GM10847 (cell line): ENCODE results near the gene EYS.

Experiments used
- POLR2A ChIP-seq: IDR thresholded peaks from 2 replicates; pipeline ENCODE4 v1.6.1; 2011; ENCODE audit not compliant: insufficient read length; ENCODE audit errors: extremely low read depth

Gene EYS

DNA sequence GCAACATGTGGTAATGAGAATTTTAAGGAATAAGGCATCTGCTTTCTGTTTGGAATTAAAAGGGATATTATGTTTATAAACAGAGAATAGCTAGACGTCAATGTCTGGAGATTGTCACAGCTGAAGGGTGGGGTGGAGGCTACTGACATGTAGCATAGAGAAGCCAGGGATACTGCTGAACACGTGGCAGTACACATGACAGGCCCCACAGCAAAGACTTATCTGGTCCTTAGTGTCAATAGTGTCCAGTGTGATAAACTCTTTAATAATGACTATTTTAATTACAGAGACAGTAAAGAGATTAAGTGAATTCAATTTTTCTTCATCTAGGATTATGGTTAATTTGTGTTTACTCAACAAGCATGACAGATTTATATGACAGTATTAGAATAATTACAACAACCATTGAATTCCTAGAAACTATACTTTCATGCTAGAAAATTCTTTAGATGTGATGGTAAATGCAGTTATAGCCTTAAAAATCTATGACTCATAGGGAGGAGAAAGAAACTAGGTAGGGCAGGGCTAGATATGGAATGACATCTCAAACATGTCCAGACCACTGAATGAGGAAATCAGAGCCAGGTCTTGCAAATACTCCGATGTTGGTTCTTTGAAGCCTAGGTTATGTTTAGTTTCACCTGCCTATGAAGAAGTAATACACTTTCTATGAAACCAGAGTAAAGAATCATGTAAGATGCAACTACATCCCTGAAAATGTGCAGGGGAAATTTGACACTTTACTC, 1671.9 kb downstream of the EYS start:
- no peak for TF ChIP-seq POLR2A

DNA sequence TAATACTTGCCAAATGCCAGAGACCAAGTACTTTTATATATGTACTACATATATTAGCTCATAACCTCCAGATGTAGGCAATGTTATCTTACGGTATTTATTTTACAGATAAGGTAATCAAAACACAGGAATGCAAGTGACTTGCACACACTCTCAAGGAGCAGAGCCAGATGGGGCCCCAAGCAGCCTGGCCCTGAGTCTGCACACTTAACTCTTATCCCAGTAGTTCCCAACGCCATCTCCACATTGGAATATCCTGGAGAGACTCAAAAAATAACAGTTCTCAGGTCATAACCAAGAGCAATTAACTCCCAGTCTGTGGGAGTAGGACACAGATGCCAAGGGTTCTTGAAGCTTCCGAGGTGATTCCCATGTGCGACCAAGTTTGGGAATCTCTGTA, 1672.7 kb downstream of the EYS start:
- TF ChIP-seq POLR2A, result no peak

DNA sequence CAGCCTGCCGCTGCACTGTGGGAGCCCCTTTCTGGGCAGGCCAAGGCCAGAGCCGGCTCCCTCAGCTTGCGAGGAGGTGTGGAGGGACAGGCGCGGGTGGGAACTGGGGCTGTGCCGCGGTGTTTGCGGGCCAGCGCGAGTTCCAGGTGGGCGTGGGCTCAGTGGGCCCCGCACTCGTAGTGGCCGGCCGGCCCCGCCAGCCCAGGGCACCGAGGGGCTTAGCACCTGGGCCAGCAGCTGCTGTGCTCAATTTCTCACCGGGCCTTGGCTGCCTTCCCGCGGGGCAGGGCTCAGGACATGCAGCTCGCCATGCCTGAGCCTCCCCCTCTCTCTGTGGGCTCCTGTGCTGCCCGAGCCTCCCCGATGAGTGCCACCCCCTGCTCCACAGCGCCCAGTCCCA, 1683.3 kb downstream of the EYS start:
- TF ChIP-seq POLR2A, result no peak

DNA sequence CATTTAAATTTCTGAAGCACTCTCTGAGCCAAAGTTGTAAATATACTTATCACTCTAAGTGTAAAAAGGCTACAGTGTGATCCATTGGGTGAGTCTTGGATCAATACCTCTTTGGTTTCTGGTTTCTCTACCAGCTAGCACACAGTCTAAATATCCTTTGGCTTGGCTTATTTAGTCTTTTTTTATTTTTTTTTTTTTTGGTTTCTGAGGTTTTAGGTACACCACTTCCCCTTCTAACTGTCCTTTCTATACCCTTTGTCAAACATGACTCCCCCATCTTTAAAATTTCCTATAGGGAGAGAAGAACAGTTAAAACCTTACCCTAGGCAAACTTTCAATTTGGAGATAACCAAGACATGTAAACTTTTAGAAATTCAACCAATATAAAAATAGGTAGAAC, 1692.4 kb downstream of the EYS start:
- no peak for TF ChIP-seq POLR2A

DNA sequence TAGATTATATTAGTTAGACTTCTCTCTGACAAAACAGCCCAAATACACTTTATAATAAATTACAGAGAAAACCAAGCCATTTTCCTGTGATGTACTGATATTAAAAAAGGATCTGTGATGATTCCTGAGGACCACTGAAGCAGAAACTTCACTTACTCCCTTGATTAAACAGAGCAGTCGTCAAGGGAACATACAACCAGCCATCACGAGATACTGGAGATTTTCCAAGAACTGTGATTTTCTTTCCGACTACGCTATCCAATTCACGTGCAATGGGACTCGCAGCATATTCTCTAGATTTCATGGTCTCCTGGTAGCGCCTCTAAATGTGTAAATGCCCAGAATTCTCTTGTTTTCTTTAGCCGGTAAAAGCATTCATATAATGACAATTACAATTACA, 1694.0 kb downstream of the EYS start:
- TF ChIP-seq POLR2A, result no peak

DNA sequence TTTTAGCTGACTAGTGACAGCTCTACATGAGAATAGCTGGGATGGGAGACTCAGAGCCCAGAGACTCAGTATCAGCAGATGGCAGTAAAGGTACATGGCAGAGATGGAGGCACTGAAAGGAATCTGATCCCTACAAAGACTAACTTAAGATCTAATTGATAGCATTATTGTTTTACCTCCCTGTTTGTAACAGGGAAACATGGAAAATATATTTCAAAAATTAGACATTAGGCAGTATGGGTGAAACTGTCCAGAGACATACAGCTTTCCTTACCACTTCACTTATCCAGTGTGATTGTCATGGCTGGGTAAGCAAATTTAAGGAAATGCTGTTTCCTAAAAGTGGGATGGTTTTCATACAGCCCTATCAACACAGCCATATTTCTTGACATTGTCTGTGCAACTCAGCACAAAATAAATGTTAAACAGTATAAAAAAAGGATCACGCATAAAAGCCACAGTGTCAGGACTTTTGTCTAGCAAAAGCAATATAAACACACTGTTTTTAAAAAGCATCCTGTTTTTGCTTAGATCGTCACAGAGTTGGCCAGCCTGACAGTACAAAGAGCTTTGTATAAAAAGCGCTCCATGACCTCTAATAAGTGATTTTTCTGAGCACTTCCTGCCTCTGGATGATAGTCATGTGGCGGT, 1694.5 kb downstream of the EYS start:
- TF ChIP-seq POLR2A, result no peak

DNA sequence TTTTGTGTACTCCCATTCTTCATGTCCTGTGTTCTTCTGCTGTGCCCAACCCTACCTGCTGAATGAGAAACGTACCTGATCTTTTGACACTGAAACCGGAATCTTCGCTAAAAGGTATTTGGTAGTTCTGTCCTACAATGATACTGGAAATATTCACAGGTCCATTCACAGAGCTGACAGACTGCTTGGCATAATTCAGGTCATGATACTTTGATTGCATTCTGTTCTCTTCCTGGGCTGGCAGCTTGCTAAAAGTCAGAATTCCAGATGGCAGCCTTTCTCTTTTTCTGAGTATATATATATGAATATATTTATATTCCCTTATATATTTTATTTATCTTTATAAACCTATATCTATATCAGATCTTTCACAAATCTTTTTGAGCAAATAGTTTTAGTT, 1696.4 kb downstream of the EYS start:
- TF ChIP-seq POLR2A, result no peak

DNA sequence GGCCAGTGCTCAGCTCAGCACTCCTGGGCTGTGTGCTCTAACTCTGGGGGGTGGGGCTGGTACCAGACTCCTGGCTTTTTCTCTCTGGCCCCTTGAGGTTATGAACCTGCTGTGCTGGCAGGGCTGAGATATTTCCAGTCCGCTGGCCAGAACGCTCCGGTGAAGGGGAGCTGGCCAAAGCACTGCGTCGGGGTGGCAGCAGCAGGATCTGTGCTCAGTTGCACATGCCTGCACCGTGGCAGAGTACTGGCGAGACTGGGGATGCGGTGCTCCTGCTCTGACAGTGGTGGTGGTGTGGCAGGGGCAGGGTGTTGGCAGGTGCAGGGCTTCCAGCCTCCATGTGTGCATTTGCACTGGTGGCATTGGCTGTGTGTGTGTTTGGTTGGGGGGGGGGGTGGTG, 1697.0 kb downstream of the EYS start:
- no peak for TF ChIP-seq POLR2A

DNA sequence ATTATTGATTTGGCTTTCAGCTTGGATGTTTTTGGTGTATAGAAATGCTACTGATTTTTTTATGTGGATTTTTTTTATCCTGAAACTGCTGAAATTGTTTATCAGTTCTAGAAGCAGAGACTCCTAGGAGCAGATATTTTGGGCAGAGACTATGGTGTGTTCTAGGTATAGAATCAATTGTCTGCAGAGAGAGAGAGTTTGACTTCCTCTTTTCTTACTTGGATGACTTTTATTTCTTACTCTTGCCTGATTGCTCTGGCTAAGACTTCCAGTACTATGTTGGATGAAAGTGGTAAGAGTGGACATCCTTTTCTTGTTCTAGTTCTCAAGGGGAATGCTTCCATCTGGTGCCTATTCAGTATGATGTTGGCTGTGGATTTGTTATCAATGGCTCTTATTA, 1700.8 kb downstream of the EYS start:
- no peak for TF ChIP-seq POLR2A

DNA sequence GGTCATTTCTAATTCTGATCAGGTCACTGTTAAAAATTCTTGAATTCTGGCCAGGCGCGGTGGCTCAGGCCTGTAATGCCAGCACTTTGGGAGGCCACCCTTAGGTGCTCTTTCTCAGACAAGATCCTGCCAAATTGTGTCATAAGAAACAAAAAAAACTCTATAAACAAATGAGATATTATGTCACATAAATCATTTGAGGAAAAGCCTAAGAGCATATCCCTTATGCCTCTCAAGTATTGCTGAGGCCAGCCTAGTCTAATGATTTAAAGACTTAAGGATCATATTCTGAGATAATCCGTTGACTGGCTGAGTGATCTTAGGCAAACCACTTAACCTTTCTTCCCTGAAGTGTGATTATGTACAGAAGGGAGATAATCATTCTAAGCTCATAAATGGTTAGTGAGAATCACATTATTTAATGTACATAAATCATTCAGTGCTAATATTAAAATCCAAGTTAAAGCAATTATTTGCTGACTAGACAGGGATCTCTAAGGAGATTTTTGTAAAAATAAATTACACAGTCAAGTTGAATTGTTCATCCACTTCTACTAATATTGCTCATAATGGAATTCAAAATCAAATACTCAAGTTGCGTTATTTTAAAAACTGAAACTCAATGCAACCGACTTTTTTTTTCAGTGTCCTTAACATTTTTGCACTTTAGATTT, 1706.1 kb downstream of the EYS start:
- TF ChIP-seq POLR2A, result no peak

DNA sequence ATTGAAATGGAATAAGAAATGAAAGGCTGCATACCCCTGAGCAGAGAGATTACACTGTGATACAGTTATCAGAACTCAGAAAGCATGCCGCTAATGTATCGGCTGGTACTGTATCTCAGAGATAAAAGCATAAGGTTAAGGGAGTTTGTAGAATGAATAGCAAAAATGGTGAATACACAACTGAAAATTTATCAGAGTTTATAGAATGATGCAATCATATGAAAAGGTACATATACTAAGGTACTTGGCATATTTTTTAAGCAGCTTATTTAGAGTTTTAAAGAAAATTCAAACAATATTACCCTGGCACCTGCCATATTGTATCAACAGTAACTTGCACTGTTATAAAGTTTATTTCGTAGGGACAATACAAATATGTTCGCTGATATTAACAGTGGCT, 1707.4 kb downstream of the EYS start:
- no peak for TF ChIP-seq POLR2A

DNA sequence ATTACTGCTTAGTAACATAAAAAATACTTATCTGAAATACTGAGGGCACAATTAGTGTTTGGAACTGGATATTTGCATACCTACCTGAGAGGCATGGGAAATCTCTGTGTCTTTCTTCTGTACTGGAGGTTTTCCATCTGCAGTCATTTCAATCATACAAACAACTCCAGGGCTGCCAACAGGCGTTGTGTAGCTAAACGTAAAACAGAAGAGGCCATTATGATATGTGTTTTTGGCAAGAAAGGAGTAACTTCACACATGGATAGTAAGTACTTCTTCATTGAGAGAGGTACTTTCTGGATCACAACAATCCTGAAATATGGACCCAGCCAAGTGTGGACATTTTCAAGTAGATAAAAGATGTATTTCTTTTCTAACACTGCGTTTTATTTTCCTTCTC, 1708.0 kb downstream of the EYS start:
- TF ChIP-seq POLR2A, result no peak

DNA sequence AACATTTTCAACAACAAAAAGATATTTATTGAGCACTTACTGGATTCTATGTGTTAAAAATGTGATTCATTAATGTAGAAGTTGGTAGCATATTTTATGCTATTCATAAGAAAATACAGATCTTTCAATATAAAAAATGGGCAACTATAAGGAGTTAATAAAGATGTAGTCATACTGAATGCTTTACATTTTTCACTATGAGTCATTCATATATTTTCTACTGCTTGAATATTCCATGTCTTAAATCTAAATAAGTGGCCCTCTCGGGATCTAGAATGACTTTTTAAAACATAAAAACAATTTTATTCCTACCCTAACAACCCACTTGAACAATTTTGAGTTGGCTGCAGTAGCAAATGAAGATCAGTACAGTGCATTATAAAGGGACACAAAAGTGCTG, 1709.3 kb downstream of the EYS start:
- TF ChIP-seq POLR2A, result no peak

DNA sequence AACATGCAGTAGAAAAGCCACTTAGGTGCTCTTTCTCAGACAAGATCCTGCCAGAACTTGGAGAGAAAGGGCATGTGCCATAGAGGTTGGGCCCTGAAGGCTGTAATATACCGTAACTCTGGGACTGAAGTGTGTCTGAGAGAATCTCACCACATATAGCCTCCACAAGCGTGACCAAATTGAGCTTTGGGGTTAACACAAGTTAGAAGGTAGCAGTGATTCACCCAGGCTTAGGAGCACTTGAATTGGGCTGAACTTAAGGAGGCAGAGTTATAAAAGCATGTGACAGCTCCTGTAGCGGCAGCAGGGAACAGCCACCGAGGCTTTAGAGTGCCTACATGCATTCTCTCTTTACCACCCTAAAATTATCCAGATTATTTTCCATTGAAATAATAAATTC, 1709.8 kb downstream of the EYS start:
- TF ChIP-seq POLR2A, result no peak

DNA sequence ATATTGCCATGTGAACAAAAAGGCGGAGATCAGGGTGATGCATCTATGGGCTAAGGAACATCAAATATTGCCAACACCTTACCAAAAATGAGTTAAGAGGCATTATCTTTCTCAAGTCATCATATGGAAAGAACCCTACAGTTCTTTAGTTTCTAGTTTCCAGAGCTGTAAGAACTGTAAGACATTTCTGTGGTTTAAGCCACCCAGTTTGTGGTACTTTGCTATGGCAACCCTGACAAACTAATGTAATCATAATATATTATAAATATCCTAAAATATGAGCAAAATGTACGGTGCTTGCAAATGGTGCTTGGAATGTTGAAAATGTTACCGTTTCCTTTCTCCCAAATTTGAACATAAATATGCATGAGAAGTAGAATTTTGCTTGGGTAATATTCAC, 1721.8 kb downstream of the EYS start:
- no peak for TF ChIP-seq POLR2A

DNA sequence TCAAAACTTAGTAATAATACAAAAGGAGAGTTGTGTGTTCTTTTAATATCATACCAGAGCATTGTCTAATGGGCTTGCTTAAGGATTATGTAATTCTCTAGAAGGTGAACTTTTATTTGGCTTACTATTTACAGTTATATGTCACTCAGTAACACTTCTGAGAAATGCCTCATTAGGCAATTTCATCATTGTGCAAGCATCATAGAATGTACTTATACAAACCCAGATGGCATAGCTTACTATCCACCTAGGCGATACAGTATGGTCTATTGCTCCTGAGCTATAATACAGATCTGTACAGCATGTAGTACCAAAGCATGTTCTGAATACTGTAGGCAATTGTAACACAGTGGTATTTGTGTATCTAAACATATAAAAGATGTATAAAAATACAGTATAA, 1731.3 kb downstream of the EYS start:
- no peak for TF ChIP-seq POLR2A

DNA sequence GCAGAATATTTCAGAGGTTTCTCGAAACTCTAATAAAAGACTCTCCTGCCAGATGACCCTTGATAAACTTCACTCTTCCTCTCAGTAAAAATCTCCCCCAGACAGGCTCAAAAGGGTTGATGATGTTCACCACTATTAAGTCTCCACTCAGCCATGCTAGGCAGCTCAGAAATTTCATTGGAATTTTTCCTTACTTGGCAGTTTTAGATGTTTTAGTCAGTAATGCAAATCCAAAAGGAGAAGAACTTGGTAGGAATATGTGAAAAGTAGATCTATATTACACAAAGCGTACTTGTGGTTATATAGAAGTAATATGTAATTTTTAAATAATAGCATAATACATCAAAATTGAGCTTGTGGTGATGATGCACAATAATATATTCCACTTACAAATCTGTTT, 1738.4 kb downstream of the EYS start:
- TF ChIP-seq POLR2A, result no peak

DNA sequence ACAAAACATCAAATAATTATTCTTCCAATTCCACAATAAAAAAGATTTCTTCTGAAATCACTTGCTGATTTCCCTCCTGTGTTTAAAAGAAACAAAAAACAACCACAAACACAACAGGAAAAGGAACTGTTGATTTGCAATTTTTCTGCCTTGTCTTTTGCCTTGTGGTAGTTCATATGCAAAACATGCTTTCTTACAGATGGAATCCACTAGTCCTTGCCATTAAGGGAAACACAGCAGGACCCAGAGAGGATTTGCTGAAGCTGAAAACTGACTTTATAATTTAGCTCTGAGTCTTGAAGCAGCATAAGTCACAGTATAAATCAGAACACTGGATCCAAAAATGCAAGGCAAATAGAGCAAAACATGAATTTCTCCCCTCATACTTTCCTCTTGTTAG, 1742.7 kb downstream of the EYS start:
- no peak for TF ChIP-seq POLR2A
